ENCODE results near the gene PFKFB4.
"Not testable (repeated sequence)": the region's sequence is repeated elsewhere in the genome, so short reads cannot be mapped to it uniquely, and the experiment has no call there.

The PFKFB4 gene

DNA sequence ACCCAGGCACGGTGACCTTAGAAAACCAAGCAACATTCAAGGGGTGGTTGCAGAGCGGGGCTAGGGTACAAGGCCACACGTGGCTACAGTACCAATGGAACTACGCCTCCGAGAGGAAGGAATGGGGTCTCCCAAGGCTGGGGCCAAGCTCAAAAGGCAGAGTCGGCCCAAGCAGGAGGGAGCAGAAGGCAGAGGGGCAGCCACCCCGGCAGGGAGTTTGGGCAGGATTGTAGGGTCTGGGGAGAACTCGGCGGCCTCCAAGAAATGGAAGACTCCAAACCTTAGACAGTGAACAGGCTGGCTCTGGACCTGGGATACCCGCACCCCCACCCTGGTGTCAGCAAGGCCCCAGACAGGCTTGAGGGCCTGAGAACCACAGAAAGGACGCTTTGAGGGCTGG is 81.4 kb downstream of the PFKFB4 start:
- TF ChIP-seq FOXA1 (IDR thresholded peaks at IDR 0.05), result no peak
- no peak for TF ChIP-seq HDGF (IDR thresholded peaks at IDR 0.05; ENCODE audit: borderline replicate concordance)
- TF ChIP-seq TARDBP (IDR thresholded peaks at IDR 0.05), result no peak
- TF ChIP-seq NFRKB (IDR thresholded peaks at IDR 0.05), result no peak
- TF ChIP-seq CTBP1 (IDR thresholded peaks at IDR 0.05; ENCODE audit: borderline replicate concordance), result no peak
- no peak for TF ChIP-seq SUZ12 (IDR thresholded peaks at IDR 0.05)
- TF ChIP-seq SP1 (IDR thresholded peaks at IDR 0.05), result no peak
- no peak for TF ChIP-seq L3MBTL2 (conservative IDR thresholded peaks at IDR 0.05)
- no peak for TF ChIP-seq FOXK2 (IDR thresholded peaks at IDR 0.05)
- DNase-seq (ENCODE audit: extremely low spot score), result no peak
- CTCF ChIA-PET, result no interaction called here
- POLR2A ChIA-PET, result no interaction called here

GRCh38 chr3:48474619-48475018 is 82.0 kb downstream of the PFKFB4 start:
- ChIA-PET POLR2A (interaction anchor here (0.7 to 2.9 kb wide), 2 partner anchors 16 to 82 kb away, joined by 3 to 19 read pairs; partner anchors contain the start of gene PFKFB4), CTCF (no interaction called here)
- DNase-seq (ENCODE audit: extremely low spot score), result no peak
- TF ChIP-seq ZNF384 (IDR thresholded peaks at IDR 0.05) (no peak), CTBP1 (IDR thresholded peaks at IDR 0.05; ENCODE audit: borderline replicate concordance) (no peak)

DNA sequence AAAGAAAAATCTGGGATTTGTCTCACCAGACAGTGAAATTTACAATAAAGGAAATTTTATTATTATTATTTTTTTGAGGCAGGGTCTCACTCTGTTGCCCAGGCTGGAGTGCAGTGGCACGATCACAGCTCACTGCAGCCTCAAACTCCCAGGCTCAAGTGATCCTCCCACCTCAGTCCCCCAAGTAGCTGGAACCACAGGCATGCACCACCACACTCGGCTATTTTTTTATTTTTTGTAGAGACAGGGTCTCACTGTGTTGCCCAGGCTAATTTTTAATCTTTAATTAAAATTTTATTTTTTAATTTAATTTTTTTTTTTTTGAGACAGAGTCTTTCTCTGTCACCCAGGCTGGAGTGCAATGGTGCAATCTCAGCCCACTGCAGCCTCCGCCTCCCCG is 82.6 kb downstream of the PFKFB4 start:
- ChIA-PET CTCF (interaction anchor here (0.7 to 2.4 kb wide), 5 partner anchors 18 to 75 kb away, joined by 3 to 10 read pairs (median 5); partner anchors contain the start of gene SHISA5), POLR2A (interaction anchor here (0.6 to 2.9 kb wide), 15 partner anchors 8 to 161 kb away, joined by 3 to 28 read pairs (median 5); partner anchors contain the start of genes ATRIP, CCDC51, PFKFB4 and SHISA5)
- DNase-seq (ENCODE audit: extremely low spot score), result not testable (repeated sequence)

DNA sequence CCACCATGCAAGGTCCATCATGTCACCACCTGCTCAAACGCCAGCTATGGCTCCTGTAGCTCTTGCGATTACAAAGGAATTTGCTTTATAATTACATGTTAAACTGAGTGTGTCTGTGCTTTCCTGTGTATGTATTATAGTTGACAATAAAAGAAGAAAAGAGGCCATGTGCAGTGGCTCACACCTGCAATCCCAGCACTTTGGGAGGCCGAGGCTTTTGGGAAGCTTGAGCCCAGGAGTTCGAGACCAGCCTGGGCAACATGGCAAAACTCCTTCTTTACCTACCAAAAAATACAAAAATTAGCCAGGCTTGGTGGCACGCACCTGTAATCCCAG is 83.0 kb downstream of the PFKFB4 start:
- ChIA-PET CTCF (interaction anchor here (0.7 to 2.4 kb wide), 11 partner anchors 15 to 76 kb away, joined by 3 to 10 read pairs (median 4); partner anchors contain the start of gene SHISA5), POLR2A (interaction anchor here (0.6 to 2.9 kb wide), 17 partner anchors 9 to 162 kb away, joined by 3 to 28 read pairs (median 4); partner anchors contain the start of genes ATRIP, CCDC51, PFKFB4 and SHISA5)
- TF ChIP-seq L3MBTL2 (conservative IDR thresholded peaks at IDR 0.05), result no peak
- TF ChIP-seq HDGF (IDR thresholded peaks at IDR 0.05; ENCODE audit: borderline replicate concordance), result no peak
- TF ChIP-seq BHLHE40 (IDR thresholded peaks at IDR 0.05; ENCODE audit: borderline replicate concordance), result no peak
- no peak for TF ChIP-seq TARDBP (IDR thresholded peaks at IDR 0.05)
- no peak for TF ChIP-seq SUZ12 (IDR thresholded peaks at IDR 0.05)
- no peak for TF ChIP-seq FOXA1 (IDR thresholded peaks at IDR 0.05)
- no peak for TF ChIP-seq CTBP1 (IDR thresholded peaks at IDR 0.05; ENCODE audit: borderline replicate concordance)
- TF ChIP-seq ELF4 (IDR thresholded peaks at IDR 0.05), result no peak
- no peak for TF ChIP-seq PKNOX1 (IDR thresholded peaks at IDR 0.05)
- TF ChIP-seq SP1 (IDR thresholded peaks at IDR 0.05), result no peak
- no peak for TF ChIP-seq ARNT (IDR thresholded peaks at IDR 0.05)
- no peak for TF ChIP-seq FOXM1 (IDR thresholded peaks at IDR 0.05; ENCODE audit: borderline replicate concordance)
- TF ChIP-seq ZNF384 (IDR thresholded peaks at IDR 0.05), result no peak
- TF ChIP-seq NFRKB (IDR thresholded peaks at IDR 0.05), result no peak
- DNase-seq (ENCODE audit: extremely low spot score), result no peak

GRCh38 chr3:48472923-48473616 is 83.5 kb downstream of the PFKFB4 start:
- ChIA-PET CTCF (interaction anchor here (0.6 to 2.4 kb wide), 14 partner anchors 16 to 161 kb away, joined by 3 to 10 read pairs (median 4); partner anchors contain the start of gene SHISA5), POLR2A (interaction anchor here (0.5 to 2.9 kb wide), 20 partner anchors 9 to 244 kb away, joined by 3 to 28 read pairs (median 4); partner anchors contain the start of genes ATRIP, CCDC51, IP6K2 and PFKFB4)
- DNase-seq (ENCODE audit: extremely low spot score), result peak; percentile 88
- TF ChIP-seq L3MBTL2 (conservative IDR thresholded peaks at IDR 0.05) (peak; percentile 56), ARNT (IDR thresholded peaks at IDR 0.05) (no peak), TARDBP (IDR thresholded peaks at IDR 0.05) (no peak), PKNOX1 (IDR thresholded peaks at IDR 0.05) (no peak), HDGF (IDR thresholded peaks at IDR 0.05; ENCODE audit: borderline replicate concordance) (0 out of 2 replicates have a peak, but pooled peaks have one; percentile 12)

- TF ChIP-seq CTBP1 (IDR thresholded peaks at IDR 0.05; ENCODE audit: borderline replicate concordance) (no peak), FOXA1 (IDR thresholded peaks at IDR 0.05) (no peak), SUZ12 (IDR thresholded peaks at IDR 0.05) (no peak), BHLHE40 (IDR thresholded peaks at IDR 0.05; ENCODE audit: borderline replicate concordance) (no peak)
- DNase-seq (ENCODE audit: extremely low spot score), result peak; percentile 50
- ChIA-PET POLR2A (interaction anchor here (0.5 to 2.9 kb wide), 17 partner anchors 10 to 125 kb away, joined by 3 to 28 read pairs (median 5); partner anchors contain the start of genes ATRIP, CCDC51, PFKFB4 and SHISA5), CTCF (interaction anchor here (0.5 to 2.4 kb wide), 10 partner anchors 16 to 162 kb away, joined by 3 to 10 read pairs (median 4); no protein-coding TSS in a partner anchor)
These were observed 84.0 kb downstream of the PFKFB4 start for GRCh38 chr3:48472673-48472922.

DNA sequence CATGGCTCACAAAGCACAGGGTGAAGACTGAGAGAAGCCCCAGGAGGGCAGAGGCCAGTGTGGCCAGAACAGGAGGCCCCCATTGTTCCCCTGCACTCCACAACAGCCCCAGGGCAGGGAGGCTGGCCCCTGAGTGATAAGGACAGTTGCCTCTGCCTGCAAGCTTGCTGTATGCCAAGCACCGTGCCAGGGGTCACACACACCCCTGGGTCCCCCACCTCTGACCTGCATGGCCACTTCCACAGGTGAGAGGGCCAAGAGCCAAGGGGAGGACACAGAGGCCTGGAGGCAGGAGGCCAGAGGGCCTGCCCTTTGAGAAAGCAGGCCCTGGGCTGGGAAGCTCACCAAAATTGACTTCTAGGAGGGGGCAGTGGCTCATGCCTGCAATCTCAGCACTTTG is 86.3 kb downstream of the PFKFB4 start:
- CTCF ChIA-PET, result interaction anchor here (1.1 to 2.4 kb wide), 2 partner anchors 34 to 37 kb away, joined by 4 to 8 read pairs; no protein-coding TSS in a partner anchor
- no peak for TF ChIP-seq ELF4 (IDR thresholded peaks at IDR 0.05)
- TF ChIP-seq SUZ12 (IDR thresholded peaks at IDR 0.05), result no peak
- TF ChIP-seq L3MBTL2 (conservative IDR thresholded peaks at IDR 0.05), result no peak
- no peak for TF ChIP-seq FOXK2 (IDR thresholded peaks at IDR 0.05)
- TF ChIP-seq ARNT (IDR thresholded peaks at IDR 0.05), result no peak
- TF ChIP-seq BHLHE40 (IDR thresholded peaks at IDR 0.05; ENCODE audit: borderline replicate concordance), result no peak
- no peak for TF ChIP-seq SP1 (IDR thresholded peaks at IDR 0.05)
- TF ChIP-seq NFRKB (IDR thresholded peaks at IDR 0.05), result no peak
- DNase-seq (ENCODE audit: extremely low spot score), result no peak
- POLR2A ChIA-PET, result interaction anchor here (0.9 to 1.2 kb wide), 2 partner anchors 24 to 79 kb away, joined by 3 read pairs; partner anchors contain the start of gene ATRIP
